22Rv1 (cell line): ENCODE measurements around the gene WDR75.

Experiments used
- ZFX ChIP-seq: fragments of 450-650 bp; IDR thresholded peaks from 2 replicates; pipeline ENCODE4 v1.6.1; 2017; ENCODE audit warnings: antibody characterized with exemption, borderline replicate concordance
- TF ChIP-seq, protein P1 (sequence below): fragments of 450-650 bp; IDR thresholded peaks from 2 replicates; pipeline ENCODE4 v1.5.1; 2017; ENCODE audit warnings: mild to moderate bottlenecking

DNA sequence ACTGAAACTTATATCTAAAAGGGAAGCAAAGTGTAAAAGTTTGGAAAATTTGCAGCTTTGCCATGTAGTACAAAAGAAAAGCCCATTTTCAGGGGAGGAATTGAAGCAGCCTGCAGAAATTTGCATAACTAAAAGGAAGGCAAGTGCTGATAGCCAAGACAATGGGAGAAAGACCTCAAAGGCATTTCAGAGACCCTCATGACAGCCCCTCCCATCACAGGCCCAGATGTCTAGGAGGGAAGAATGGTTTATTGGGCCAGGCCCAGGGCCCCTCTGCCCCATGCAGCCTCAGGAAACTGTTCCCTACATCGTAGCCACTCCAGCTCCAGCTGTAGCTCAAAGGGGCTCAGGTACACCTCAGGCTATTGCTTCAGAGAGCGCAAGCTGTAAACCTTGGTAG, 14.4 kb upstream of the WDR75 start:
- TF ChIP-seq, protein P1, sequence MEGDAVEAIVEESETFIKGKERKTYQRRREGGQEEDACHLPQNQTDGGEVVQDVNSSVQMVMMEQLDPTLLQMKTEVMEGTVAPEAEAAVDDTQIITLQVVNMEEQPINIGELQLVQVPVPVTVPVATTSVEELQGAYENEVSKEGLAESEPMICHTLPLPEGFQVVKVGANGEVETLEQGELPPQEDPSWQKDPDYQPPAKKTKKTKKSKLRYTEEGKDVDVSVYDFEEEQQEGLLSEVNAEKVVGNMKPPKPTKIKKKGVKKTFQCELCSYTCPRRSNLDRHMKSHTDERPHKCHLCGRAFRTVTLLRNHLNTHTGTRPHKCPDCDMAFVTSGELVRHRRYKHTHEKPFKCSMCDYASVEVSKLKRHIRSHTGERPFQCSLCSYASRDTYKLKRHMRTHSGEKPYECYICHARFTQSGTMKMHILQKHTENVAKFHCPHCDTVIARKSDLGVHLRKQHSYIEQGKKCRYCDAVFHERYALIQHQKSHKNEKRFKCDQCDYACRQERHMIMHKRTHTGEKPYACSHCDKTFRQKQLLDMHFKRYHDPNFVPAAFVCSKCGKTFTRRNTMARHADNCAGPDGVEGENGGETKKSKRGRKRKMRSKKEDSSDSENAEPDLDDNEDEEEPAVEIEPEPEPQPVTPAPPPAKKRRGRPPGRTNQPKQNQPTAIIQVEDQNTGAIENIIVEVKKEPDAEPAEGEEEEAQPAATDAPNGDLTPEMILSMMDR, result no peak
- no peak for TF ChIP-seq ZFX
